Muscle of leg (tissue), 11 donors: ENCODE data around the gene NRXN3. TPM values are rescaled to one million over a fixed set of nuclear protein-coding genes. Genes with fewer than 3 reads are reported as not detected.
A peak's percentile ranks its signal among the peaks of the same experiment; 100 is the strongest.

ENCODE experiments used
- DNase-seq: peaks from one replicate; pipeline ENCODE4 v3.0.0; 2013
- H3K27ac ChIP-seq: one replicate; pipeline ENCODE4 v1.5.1; 2013; ENCODE audit warnings: mild to moderate bottlenecking, low read length, control low read depth
- H3K27me3 ChIP-seq: one replicate; pipeline ENCODE4 v1.6.1; 2013; ENCODE audit warnings: low read length; ENCODE audit not compliant: control insufficient read depth, insufficient read depth
- H3K36me3 ChIP-seq: one replicate; pipeline ENCODE4 v1.6.1; 2013; ENCODE audit warnings: low read length; ENCODE audit not compliant: control insufficient read depth, insufficient read depth
- H3K4me1 ChIP-seq: one replicate; pipeline ENCODE4 v1.6.1; 2013; ENCODE audit warnings: low read length; ENCODE audit not compliant: control insufficient read depth, insufficient read depth
- H3K4me3 ChIP-seq: one replicate; pipeline ENCODE4 v1.5.1; 2013; ENCODE audit warnings: low read length, control low read depth
- H3K9me3 ChIP-seq: replicated peaks from 2 replicates; pipeline ENCODE4 v1.6.1; 2013; ENCODE audit warnings: low read depth, low read length; ENCODE audit not compliant: control insufficient read depth
- WGBS: methylation state at CpG from one replicate; pipeline ENCODE4 v1.1.5; 2013; ENCODE audit warnings: missing lambda C conversion rate; ENCODE audit not compliant: insufficient coverage; 5-methylcytosine and 5-hydroxymethylcytosine counted together
- polyA plus RNA-seq, 8 donors: library from polyadenylated mRNA; unstranded; fragments of 120-200 nt; gene quantifications; one replicate each; pipeline versions ENCODE4 v1.2.1 to v1.2.3, GENCODE V29; 2013; ENCODE audit warnings: inconsistent platforms in 1 of 8, low replicate concordance in 1 of 8; ENCODE audit not compliant: insufficient read length in 8 of 8, insufficient read depth in 1 of 8
- total RNA-seq: library from RNA; stranded (reverse); fragments of 120-200 nt; gene quantifications from one replicate; pipeline ENCODE4 v1.2.4, GENCODE V29; 2013

NRXN3 gene
- total and polyA plus RNA-seq, 9 donors = 0.49 to 1.9 (median 0.69) TPM

GRCh38 chr14:79641371-79641770 is 1471.2 kb downstream of the NRXN3 start:
- Histone ChIP-seq H3K4me1 (peaks cover 3% of the 10 kb centered on the region), H3K27me3 (no peaks in the 10 kb centered on the region), H3K4me3 (no peak overlapping the region), H3K27ac (no peak overlapping the region), H3K9me3 (no peaks in the 10 kb centered on the region), H3K36me3 (no peaks in the 10 kb centered on the region)
- no peak for DNase-seq
- 94% methylated on average over 2 of the region's 4 CpGs for WGBS

GRCh38 chr14:79643132-79643531 is 1473.0 kb downstream of the NRXN3 start:
- no peaks in the 10 kb centered on the region for H3K9me3 ChIP-seq
- no peak overlapping the region for H3K27ac ChIP-seq
- no CpG with 5 or more reads among the region's 1 CpG for WGBS
- peaks cover 3% of the 10 kb centered on the region for H3K4me1 ChIP-seq
- H3K27me3 ChIP-seq = no peaks in the 10 kb centered on the region
- H3K4me3 ChIP-seq = no peak overlapping the region
- H3K36me3 ChIP-seq = no peaks in the 10 kb centered on the region
- no peak for DNase-seq

DNA sequence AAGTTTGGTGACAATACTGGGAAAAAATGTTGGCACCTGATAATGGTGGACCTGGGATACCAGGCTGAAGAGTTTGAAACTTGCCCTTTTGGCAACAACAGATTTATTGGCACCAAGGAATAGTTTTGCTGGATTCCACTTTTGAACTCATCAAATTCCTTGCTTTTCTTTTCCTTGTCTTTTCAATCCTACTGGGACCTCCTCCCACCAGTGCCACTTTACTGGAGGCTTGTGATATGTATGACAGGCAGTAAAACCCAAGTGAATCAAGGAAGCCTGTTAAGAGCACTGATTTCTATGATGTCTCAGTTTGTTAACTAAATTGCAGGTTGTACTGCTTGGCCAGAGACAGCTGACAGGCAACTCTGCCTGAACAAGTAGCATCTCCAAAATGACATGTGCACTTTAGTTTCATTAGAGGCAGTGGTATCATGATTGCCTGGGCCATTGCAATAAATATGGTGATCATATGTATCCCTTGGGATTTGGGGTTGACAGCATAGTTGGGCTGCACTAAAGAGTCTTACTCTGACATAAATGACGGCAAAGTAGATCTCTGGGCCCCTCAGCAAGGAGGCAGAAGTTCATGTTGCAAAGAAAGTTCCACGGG is 1475.7 kb downstream of the NRXN3 start:
- H3K27me3 ChIP-seq = no peaks in the 10 kb centered on the region
- no peaks in the 10 kb centered on the region for H3K4me1 ChIP-seq
- no peak for DNase-seq
- H3K4me3 ChIP-seq = no peak overlapping the region
- no peaks in the 10 kb centered on the region for H3K9me3 ChIP-seq
- WGBS = no CpG with 5 or more reads among the region's 2 CpGs
- H3K27ac ChIP-seq = no peak overlapping the region
- no peaks in the 10 kb centered on the region for H3K36me3 ChIP-seq

DNA sequence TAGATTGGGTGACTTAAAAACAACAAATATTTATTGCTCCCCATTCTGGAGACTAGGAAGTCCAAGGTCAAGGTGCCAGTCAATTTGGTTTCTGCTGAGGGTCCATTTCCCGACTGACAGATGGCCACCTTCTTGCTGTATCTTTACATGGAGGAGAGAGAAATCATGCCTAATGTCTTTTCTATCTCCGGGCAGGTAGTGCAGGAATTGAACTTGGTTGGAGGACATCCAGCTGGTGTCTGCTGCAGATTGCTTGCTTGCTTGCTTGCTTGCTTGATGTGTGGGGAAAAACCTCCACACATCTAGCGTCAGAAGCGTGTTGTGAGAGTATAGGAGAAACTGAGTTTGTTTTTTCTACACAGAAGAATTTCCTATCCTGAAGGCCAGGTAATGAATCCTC is 1479.7 kb downstream of the NRXN3 start:
- no peaks in the 10 kb centered on the region for H3K36me3 ChIP-seq
- DNase-seq = no peak
- no CpG with 5 or more reads among the region's 4 CpGs for WGBS

GRCh38 chr14:79652513-79653307 is 1482.5 kb downstream of the NRXN3 start:
- WGBS = no CpG with 5 or more reads among the region's 6 CpGs
- H3K4me3 ChIP-seq = no peak overlapping the region

More for the DNA sequence above, 1479.7 kb downstream of the NRXN3 start:
- H3K9me3 ChIP-seq = peaks cover 3% of the 10 kb centered on the region
- no peak overlapping the region for H3K27ac ChIP-seq
- no peaks in the 10 kb centered on the region for H3K4me1 ChIP-seq
- no peaks in the 10 kb centered on the region for H3K27me3 ChIP-seq
- no peak overlapping the region for H3K4me3 ChIP-seq

GRCh38 chr14:79656056-79656455 is 1485.9 kb downstream of the NRXN3 start:
- peaks cover 3% of the 10 kb centered on the region for H3K9me3 ChIP-seq
- no peak overlapping the region for H3K4me3 ChIP-seq
- H3K27ac ChIP-seq = no peak overlapping the region
- 58% methylated on average over 5 of the region's 7 CpGs for WGBS
- H3K27me3 ChIP-seq = no peaks in the 10 kb centered on the region
- peak; percentile 22 for DNase-seq
- peaks cover 3% of the 10 kb centered on the region for H3K4me1 ChIP-seq
- no peaks in the 10 kb centered on the region for H3K36me3 ChIP-seq

More at GRCh38 chr14:79652513-79653307, 1482.5 kb downstream of the NRXN3 start:
- Histone ChIP-seq H3K9me3 (peaks cover 3% of the 10 kb centered on the region), H3K27me3 (no peaks in the 10 kb centered on the region), H3K4me1 (peaks cover 3% of the 10 kb centered on the region), H3K27ac (no peak overlapping the region), H3K36me3 (no peaks in the 10 kb centered on the region)
- no peak for DNase-seq

GRCh38 chr14:79656496-79656895 is 1486.3 kb downstream of the NRXN3 start:
- 63% methylated on average over 5 of the region's 7 CpGs for WGBS
- Histone ChIP-seq H3K36me3 (no peaks in the 10 kb centered on the region), H3K4me3 (no peak overlapping the region), H3K27ac (no peak overlapping the region), H3K9me3 (peaks cover 3% of the 10 kb centered on the region), H3K4me1 (peaks cover 3% of the 10 kb centered on the region), H3K27me3 (no peaks in the 10 kb centered on the region)
- DNase-seq = no peak

GRCh38 chr14:79658221-79658620 is 1488.0 kb downstream of the NRXN3 start:
- Histone ChIP-seq H3K27me3 (no peaks in the 10 kb centered on the region), H3K36me3 (no peaks in the 10 kb centered on the region), H3K27ac (no peak overlapping the region), H3K4me1 (peaks cover 3% of the 10 kb centered on the region), H3K9me3 (peaks cover 3% of the 10 kb centered on the region), H3K4me3 (no peak overlapping the region)
- WGBS = 45% methylated on average over 4 of the region's 5 CpGs
- DNase-seq = no peak

DNA sequence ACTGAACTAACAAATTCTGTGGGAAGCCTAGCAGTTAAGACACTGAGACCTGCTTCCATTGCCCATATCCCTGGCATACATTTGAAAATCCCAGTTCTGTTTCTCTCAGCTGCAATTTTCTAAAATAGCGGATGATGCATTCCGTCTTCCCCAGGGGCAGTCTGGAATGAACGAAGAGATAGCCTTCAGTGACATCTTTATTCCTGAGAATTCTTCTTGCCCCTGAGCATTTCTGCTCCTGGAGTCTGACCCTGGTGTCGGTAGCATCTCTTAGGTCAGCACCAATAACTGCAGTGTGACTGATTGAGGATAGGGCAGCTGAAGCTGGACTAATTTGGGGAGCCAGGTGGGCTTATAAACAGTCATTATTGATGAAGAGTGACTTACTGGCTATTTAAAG is 1488.6 kb downstream of the NRXN3 start:
- DNase-seq = no peak
- no peak overlapping the region for H3K27ac ChIP-seq
- H3K4me1 ChIP-seq = peaks cover 3% of the 10 kb centered on the region
- 52% methylated on average over 4 of the region's 4 CpGs for WGBS
- no peak overlapping the region for H3K4me3 ChIP-seq
- peaks cover under 1% of the 10 kb centered on the region for H3K9me3 ChIP-seq
- no peaks in the 10 kb centered on the region for H3K27me3 ChIP-seq
- H3K36me3 ChIP-seq = no peaks in the 10 kb centered on the region

- no peaks in the 10 kb centered on the region for H3K27me3 ChIP-seq
- no peak overlapping the region for H3K4me3 ChIP-seq
- peak; percentile 43 for DNase-seq
- H3K4me1 ChIP-seq = peaks cover 3% of the 10 kb centered on the region
- H3K9me3 ChIP-seq = no peaks in the 10 kb centered on the region
- H3K36me3 ChIP-seq = no peaks in the 10 kb centered on the region
- 64% methylated on average over 6 of the region's 7 CpGs for WGBS
- H3K27ac ChIP-seq = no peak overlapping the region
Measured at GRCh38 chr14:79660053-79660939, 1490.1 kb downstream of the NRXN3 start.
